HG03442 (cell line): ENCODE data around the gene FUS.

Source experiments
- ATAC-seq: cut with Tn5 transposase; IDR thresholded peaks from one replicate; pipeline ENCODE4 v1.9.1; 2021; ENCODE audit warnings: mild to moderate bottlenecking, moderate library complexity; ENCODE audit not compliant: unreplicated experiment

The FUS gene

GRCh38 chr16:31225193-31225592 is 45.3 kb downstream of the FUS start:
- ATAC-seq, result no peak

GRCh38 chr16:31228206-31228605 is 48.3 kb downstream of the FUS start:
- ATAC-seq, result no peak

DNA sequence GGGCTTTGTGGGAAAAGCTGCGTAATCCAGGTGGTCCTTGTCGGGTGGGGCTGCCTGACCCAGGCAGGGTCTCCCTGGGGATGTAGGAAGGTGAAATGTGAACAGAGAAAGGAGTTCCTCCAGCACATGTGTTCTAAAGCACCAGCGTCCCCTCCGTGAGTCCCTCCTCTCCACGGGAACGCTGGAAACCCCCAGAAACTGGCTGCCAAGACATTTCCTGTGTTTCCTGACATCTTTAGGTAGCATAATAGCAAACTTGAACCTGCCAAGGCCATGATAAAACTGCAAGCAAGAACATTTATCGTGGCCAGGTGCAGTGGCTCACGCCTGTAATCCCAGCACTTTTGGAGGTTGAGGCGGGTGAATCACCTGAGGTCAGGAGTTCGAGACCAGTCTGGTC is 49.6 kb downstream of the FUS start:
- no peak for ATAC-seq

DNA sequence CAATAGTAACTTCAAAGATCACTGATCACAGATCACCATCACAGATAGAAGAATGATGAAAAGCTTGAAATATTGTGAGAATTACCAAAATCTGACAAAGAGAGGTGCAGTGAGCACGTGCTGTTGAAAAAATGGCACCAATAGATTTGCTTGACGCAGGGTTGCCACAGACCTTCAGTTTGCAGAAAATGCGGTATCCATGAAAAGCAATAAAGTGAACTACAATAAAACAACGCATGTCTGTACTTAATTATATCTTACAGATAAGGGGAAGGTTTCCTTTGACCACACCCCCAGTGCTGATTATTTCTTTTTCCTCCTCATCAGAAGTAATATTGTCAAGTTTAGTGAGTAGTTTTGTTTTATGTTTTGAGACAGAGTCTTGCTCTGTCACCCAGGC is 58.1 kb downstream of the FUS start:
- no peak for ATAC-seq
